Adipose tissue (tissue), 3 donors: Measurements from ENCODE around the gene PGPEP1. TPM values are rescaled to one million over a fixed set of nuclear protein-coding genes. Genes with fewer than 3 reads are reported as not detected.

Experiments used
- H3K27ac ChIP-seq: one replicate; pipeline ENCODE4 v1.5.1; 2013; ENCODE audit warnings: low read depth, low read length
- WGBS, 3 donors: extraction: QIAGEN DNeasy Blood & Tissue Kit; methylation state at CpG; one replicate each; pipeline ENCODE4 v1.1.7; 2013; 5-methylcytosine and 5-hydroxymethylcytosine counted together
- polyA plus RNA-seq, 3 donors: library from polyadenylated mRNA; stranded (reverse); fragments of 200-250 nt; gene quantifications; one replicate each; pipeline ENCODE4 v1.2.3, GENCODE V29; 2013
- donor health status: healthy with polysubstance abuse.
- donor health status: Bipolar disorder and iron deficiency.
- donor health status: healthy.

PGPEP1 gene
- 10 to 100 TPM in 2 of 3 donors, 1 to 10 TPM in 1; 9.1 to 17.2 (median 14.5) TPM for polyA plus RNA-seq

- WGBS, 3 donors: 3 to 6% (median 5%) methylated on average over 68 to 69 of the region's 69 CpGs
- no peak within 1 kb of the TSS for H3K27ac ChIP-seq
These were observed at the start of gene PGPEP1 for GRCh38 chr19:18340190-18340989. PGPEP1 (plus strand) TSS chr19:18340598; CDS start chr19:18340682, 84 bp downstream.

- 28 to 67% (median 34%) methylated on average over 16 to 21 of the region's 21 CpGs for WGBS, 3 donors
- H3K27ac ChIP-seq: peak overlapping the region; percentile 19
These were observed 49.3 kb upstream of the PGPEP1 start for GRCh38 chr19:18291019-18291524.

- WGBS, 3 donors: 0 to 1% (median 0%) methylated on average over 57 to 74 of the region's 75 CpGs
- peak overlapping the region; percentile 88 for H3K27ac ChIP-seq
These were observed 48.6 kb upstream of the PGPEP1 start for GRCh38 chr19:18291590-18292461.

GRCh38 chr19:18292462-18292809 is 48.0 kb upstream of the PGPEP1 start:
- H3K27ac ChIP-seq: peak overlapping the region; percentile 88
- WGBS, 3 donors: 0 to 1% (median 0%) methylated on average over 16 to 20 of the region's 20 CpGs

- H3K27ac ChIP-seq: peak overlapping the region; percentile 88
- 9 to 12% (median 10%) methylated on average over 27 to 31 of the region's 31 CpGs for WGBS, 3 donors
These were observed 47.4 kb upstream of the PGPEP1 start for GRCh38 chr19:18292810-18293641.

GRCh38 chr19:18293642-18294466 is 46.5 kb upstream of the PGPEP1 start:
- H3K27ac ChIP-seq: no peak overlapping the region
- 79 to 82% (median 82%) methylated on average over 18 of the region's 18 CpGs for WGBS, 3 donors

- H3K27ac ChIP-seq: no peak overlapping the region
These were observed 45.9 kb upstream of the PGPEP1 start for GRCh38 chr19:18294467-18294864.

GRCh38 chr19:18295034-18295451 is 45.4 kb upstream of the PGPEP1 start:
- WGBS, 3 donors: 84 to 98% (median 97%) methylated on average over 4 of the region's 4 CpGs
- no peak overlapping the region for H3K27ac ChIP-seq

More at GRCh38 chr19:18294467-18294864, 45.9 kb upstream of the PGPEP1 start:
- WGBS, 3 donors: 64 to 69% (median 67%) methylated on average over 9 of the region's 9 CpGs

- WGBS, 3 donors: 68 to 70% (median 68%) methylated on average over 4 of the region's 4 CpGs
- H3K27ac ChIP-seq: no peak overlapping the region
These were observed 43.1 kb upstream of the PGPEP1 start for GRCh38 chr19:18297308-18297707.

GRCh38 chr19:18298601-18299000 is 41.8 kb upstream of the PGPEP1 start:
- no peak overlapping the region for H3K27ac ChIP-seq
- WGBS, 3 donors: 83 to 86% (median 86%) methylated on average over 6 of the region's 6 CpGs

GRCh38 chr19:18299654-18300053 is 40.7 kb upstream of the PGPEP1 start:
- no peak overlapping the region for H3K27ac ChIP-seq
- WGBS, 3 donors: 97 to 98% (median 97%) methylated on average over 9 of the region's 9 CpGs

GRCh38 chr19:18300930-18301717 is 39.3 kb upstream of the PGPEP1 start:
- WGBS, 3 donors: 47 to 56% (median 52%) methylated on average over 16 to 18 of the region's 18 CpGs
- no peak overlapping the region for H3K27ac ChIP-seq

GRCh38 chr19:18301718-18302111 is 38.7 kb upstream of the PGPEP1 start:
- H3K27ac ChIP-seq: no peak overlapping the region
- 60 to 85% (median 81%) methylated on average over 4 of the region's 4 CpGs for WGBS, 3 donors

- peak overlapping the region; percentile 87 for H3K27ac ChIP-seq
- WGBS, 3 donors: 0 to 17% (median 5%) methylated on average over 2 of the region's 2 CpGs
These were observed 36.3 kb upstream of the PGPEP1 start for GRCh38 chr19:18304208-18304457.

GRCh38 chr19:18304458-18305310 is 35.7 kb upstream of the PGPEP1 start:
- 0 to 33% (median 1%) methylated on average over 25 to 29 of the region's 29 CpGs for WGBS, 3 donors
- peak overlapping the region; percentile 87 for H3K27ac ChIP-seq

GRCh38 chr19:18306209-18306887 is 34.0 kb upstream of the PGPEP1 start:
- WGBS, 3 donors: 82 to 90% (median 84%) methylated on average over 26 of the region's 26 CpGs
- no peak overlapping the region for H3K27ac ChIP-seq
